ENCODE results near the gene PTPRD.

The PTPRD gene

DNA sequence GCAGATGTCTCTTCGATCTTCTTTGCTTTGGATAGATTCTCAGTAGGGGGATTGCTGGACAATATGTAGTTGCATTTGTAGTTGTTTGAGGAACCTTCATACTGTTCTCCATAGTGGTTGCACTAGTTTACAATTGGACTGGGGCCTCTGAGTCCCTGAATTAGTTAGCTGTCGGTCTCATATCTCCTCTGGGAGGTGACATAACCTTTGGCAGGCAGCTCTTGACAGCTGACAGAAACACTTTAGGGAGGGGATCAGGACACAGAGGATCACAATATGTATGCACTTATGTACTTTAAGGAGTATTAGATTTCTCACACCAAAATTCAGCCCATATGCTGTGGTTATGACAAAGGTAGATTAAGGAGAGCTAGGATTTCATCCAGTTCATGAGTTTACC, 1533.3 kb downstream of the PTPRD start:
- no peak overlapping the region for H3K4ac ChIP-seq (ENCODE audit: low read depth, low read length)
- no peak for DNase-seq
- no peaks in the 10 kb centered on the region for H3K4me1 ChIP-seq (ENCODE audit: control insufficient read depth in 1 of 2, insufficient read depth in 2 of 2, low read length in 2 of 2)
- H2BK5ac ChIP-seq (ENCODE audit: low read depth, low read length, poor library complexity), result no peak overlapping the region
- no peaks in the 10 kb centered on the region for H3K9me3 ChIP-seq (ENCODE audit: insufficient read depth, low read depth, low read length)
- H2AFZ ChIP-seq (ENCODE audit: insufficient read depth, low read length, poor library complexity), result no peak overlapping the region
- no peak overlapping the region for H2AK5ac ChIP-seq (ENCODE audit: low read length)
- no peak overlapping the region for H3K18ac ChIP-seq (ENCODE audit: low read length)
- H4K8ac ChIP-seq (ENCODE audit: low read depth, low read length), result no peak overlapping the region
- WGBS (ENCODE audit: extremely low coverage, insufficient coverage, insufficient read length), result no CpG with 5 or more reads among the region's 2 CpGs
- H4K12ac ChIP-seq (ENCODE audit: low read depth, low read length), result no peak overlapping the region
- H3K27me3 ChIP-seq (ENCODE audit: insufficient read depth, low read length), result no peaks in the 10 kb centered on the region
- no peaks in the 10 kb centered on the region for H3K79me2 ChIP-seq (ENCODE audit: control insufficient read depth, insufficient read depth, low read length, poor library complexity)
- H3K23ac ChIP-seq (ENCODE audit: low read length), result no peak overlapping the region
- no peaks in the 10 kb centered on the region for H3K79me1 ChIP-seq (ENCODE audit: low read length)
- H3K4me3 ChIP-seq (ENCODE audit: low read depth, low read length), result no peak overlapping the region
- H3K27ac ChIP-seq (ENCODE audit: low read depth, low read length), result no peak overlapping the region
- no peaks in the 10 kb centered on the region for H3K36me3 ChIP-seq (ENCODE audit: control insufficient read depth in 1 of 2, insufficient read depth in 2 of 2, low read length in 2 of 2)
- no peak overlapping the region for H4K91ac ChIP-seq (ENCODE audit: low read depth, low read length)
- H3K14ac ChIP-seq (ENCODE audit: low read length), result no peak overlapping the region
- H3K4me2 ChIP-seq (ENCODE audit: low read length), result no peak overlapping the region
- H3K9ac ChIP-seq (ENCODE audit: low read length), result no peak overlapping the region
- no peak overlapping the region for H2BK12ac ChIP-seq (ENCODE audit: low read length)
- no peak overlapping the region for H2BK120ac ChIP-seq (ENCODE audit: insufficient read depth, low read length, poor library complexity)

DNA sequence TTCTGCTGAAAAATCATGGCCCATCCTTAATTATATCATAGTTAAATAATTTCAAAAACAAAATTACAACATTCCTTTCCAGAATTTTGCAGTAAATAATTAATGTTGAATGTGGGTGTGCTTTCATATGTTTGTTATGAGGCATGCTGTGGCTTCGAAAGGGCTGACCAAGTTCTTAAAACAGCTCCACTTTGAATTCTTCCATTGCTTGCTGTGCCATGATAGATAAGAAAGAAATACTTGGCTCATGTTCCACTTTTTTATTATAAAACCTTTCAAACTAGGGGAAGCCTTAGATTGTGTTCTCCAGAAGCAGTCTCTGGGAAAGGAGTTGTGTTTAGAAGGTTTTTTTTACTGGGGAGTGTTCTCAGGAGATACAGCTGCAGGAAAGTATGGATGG, 1534.5 kb downstream of the PTPRD start:
- Histone ChIP-seq H4K8ac (ENCODE audit: low read depth, low read length) (no peak overlapping the region), H2AFZ (ENCODE audit: insufficient read depth, low read length, poor library complexity) (no peak overlapping the region), H3K4ac (ENCODE audit: low read depth, low read length) (no peak overlapping the region), H4K91ac (ENCODE audit: low read depth, low read length) (no peak overlapping the region), H3K23ac (ENCODE audit: low read length) (no peak overlapping the region), H3K27ac (ENCODE audit: low read depth, low read length) (no peak overlapping the region), H3K4me2 (ENCODE audit: low read length) (no peak overlapping the region), H3K18ac (ENCODE audit: low read length) (no peak overlapping the region), H3K4me1 (ENCODE audit: control insufficient read depth in 1 of 2, insufficient read depth in 2 of 2, low read length in 2 of 2) (no peaks in the 10 kb centered on the region), H3K4me3 (ENCODE audit: low read depth, low read length) (no peak overlapping the region), H3K36me3 (ENCODE audit: control insufficient read depth in 1 of 2, insufficient read depth in 2 of 2, low read length in 2 of 2) (no peaks in the 10 kb centered on the region), H4K12ac (ENCODE audit: low read depth, low read length) (no peak overlapping the region), H2BK5ac (ENCODE audit: low read depth, low read length, poor library complexity) (no peak overlapping the region), H3K79me2 (ENCODE audit: control insufficient read depth, insufficient read depth, low read length, poor library complexity) (no peaks in the 10 kb centered on the region), H2BK12ac (ENCODE audit: low read length) (no peak overlapping the region), H3K79me1 (ENCODE audit: low read length) (no peaks in the 10 kb centered on the region), H3K9ac (ENCODE audit: low read length) (no peak overlapping the region), H3K14ac (ENCODE audit: low read length) (no peak overlapping the region), H2AK5ac (ENCODE audit: low read length) (no peak overlapping the region), H3K27me3 (ENCODE audit: insufficient read depth, low read length) (no peaks in the 10 kb centered on the region), H2BK120ac (ENCODE audit: insufficient read depth, low read length, poor library complexity) (no peak overlapping the region), H3K9me3 (ENCODE audit: insufficient read depth, low read depth, low read length) (no peaks in the 10 kb centered on the region)
- DNase-seq, result no peak
- WGBS (ENCODE audit: extremely low coverage, insufficient coverage, insufficient read length), result no CpG with 5 or more reads among the region's 1 CpG

DNA sequence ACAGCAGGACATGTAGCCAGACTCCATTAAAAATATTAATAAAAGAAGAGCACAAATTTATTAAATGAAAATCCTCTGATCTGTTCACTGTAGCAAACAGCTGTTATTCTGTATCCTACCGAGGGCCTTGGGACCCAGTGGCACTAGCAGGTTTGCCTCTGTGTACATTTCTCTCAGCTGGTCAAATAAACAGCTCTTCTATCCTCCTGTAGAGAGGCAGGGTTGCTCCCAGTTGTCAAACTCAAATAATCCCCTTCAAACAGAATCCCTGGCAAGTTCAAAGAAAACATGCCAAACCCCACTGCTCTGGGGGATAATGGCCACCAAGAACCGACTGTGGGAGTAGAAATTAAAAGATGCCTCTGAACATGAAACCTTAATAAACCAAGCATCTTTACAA, 1551.2 kb downstream of the PTPRD start:
- no peak overlapping the region for H3K4ac ChIP-seq (ENCODE audit: low read depth, low read length)
- H2AFZ ChIP-seq (ENCODE audit: insufficient read depth, low read length, poor library complexity), result no peak overlapping the region
- H3K4me3 ChIP-seq (ENCODE audit: low read depth, low read length), result no peak overlapping the region
- no CpG with 5 or more reads among the region's 2 CpGs for WGBS (ENCODE audit: extremely low coverage, insufficient coverage, insufficient read length)
- H2BK12ac ChIP-seq (ENCODE audit: low read length), result no peak overlapping the region
- H4K12ac ChIP-seq (ENCODE audit: low read depth, low read length), result no peak overlapping the region
- no peaks in the 10 kb centered on the region for H3K4me1 ChIP-seq (ENCODE audit: control insufficient read depth in 1 of 2, insufficient read depth in 2 of 2, low read length in 2 of 2)
- no peak overlapping the region for H2AK5ac ChIP-seq (ENCODE audit: low read length)
- H3K79me1 ChIP-seq (ENCODE audit: low read length), result no peaks in the 10 kb centered on the region
- H3K18ac ChIP-seq (ENCODE audit: low read length), result no peak overlapping the region
- no peak overlapping the region for H2BK5ac ChIP-seq (ENCODE audit: low read depth, low read length, poor library complexity)
- H4K8ac ChIP-seq (ENCODE audit: low read depth, low read length), result no peak overlapping the region
- H3K27me3 ChIP-seq (ENCODE audit: insufficient read depth, low read length), result no peaks in the 10 kb centered on the region
- H3K36me3 ChIP-seq (ENCODE audit: control insufficient read depth in 1 of 2, insufficient read depth in 2 of 2, low read length in 2 of 2), result no peaks in the 10 kb centered on the region
- no peak overlapping the region for H3K27ac ChIP-seq (ENCODE audit: low read depth, low read length)
- no peaks in the 10 kb centered on the region for H3K9me3 ChIP-seq (ENCODE audit: insufficient read depth, low read depth, low read length)
- no peak overlapping the region for H4K91ac ChIP-seq (ENCODE audit: low read depth, low read length)
- no peak overlapping the region for H3K23ac ChIP-seq (ENCODE audit: low read length)
- no peak overlapping the region for H3K9ac ChIP-seq (ENCODE audit: low read length)
- H3K79me2 ChIP-seq (ENCODE audit: control insufficient read depth, insufficient read depth, low read length, poor library complexity), result no peaks in the 10 kb centered on the region
- no peak for DNase-seq
- no peak overlapping the region for H3K4me2 ChIP-seq (ENCODE audit: low read length)
- H2BK120ac ChIP-seq (ENCODE audit: insufficient read depth, low read length, poor library complexity), result no peak overlapping the region
- no peak overlapping the region for H3K14ac ChIP-seq (ENCODE audit: low read length)

DNA sequence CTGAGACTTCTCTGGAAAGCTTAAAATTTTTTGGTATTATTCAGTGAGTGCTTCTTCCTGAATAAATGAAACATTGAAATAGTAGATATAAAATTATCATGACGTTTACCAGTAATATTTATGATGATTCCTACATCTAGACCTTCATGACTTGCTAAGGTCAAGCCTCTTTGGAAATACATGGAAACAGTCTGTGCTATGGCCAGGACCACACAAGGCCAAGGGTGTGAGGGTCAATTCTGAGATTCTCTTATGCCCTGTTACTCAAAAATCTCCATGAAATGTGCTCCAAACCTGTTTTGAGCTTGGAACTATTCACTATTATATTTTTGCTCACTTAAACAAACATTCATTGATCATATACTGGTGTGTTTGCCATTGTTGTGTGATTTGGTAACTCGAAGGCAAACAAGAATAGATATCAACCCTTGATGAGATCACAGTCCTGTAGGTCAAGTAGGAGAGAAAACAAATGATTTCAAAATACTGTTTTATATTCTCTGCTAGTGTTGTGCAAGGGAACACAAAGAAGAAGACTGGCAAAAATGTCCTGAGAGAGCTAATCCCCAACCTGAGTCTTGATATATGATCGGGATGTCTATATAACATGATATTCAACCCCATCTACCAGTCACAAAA, 1558.3 kb downstream of the PTPRD start:
- Histone ChIP-seq H3K14ac (ENCODE audit: low read length) (no peak overlapping the region), H3K18ac (ENCODE audit: low read length) (no peak overlapping the region), H3K36me3 (ENCODE audit: control insufficient read depth in 1 of 2, insufficient read depth in 2 of 2, low read length in 2 of 2) (no peaks in the 10 kb centered on the region), H3K9me3 (ENCODE audit: insufficient read depth, low read depth, low read length) (no peaks in the 10 kb centered on the region), H2BK5ac (ENCODE audit: low read depth, low read length, poor library complexity) (no peak overlapping the region), H3K4ac (ENCODE audit: low read depth, low read length) (no peak overlapping the region), H3K27ac (ENCODE audit: low read depth, low read length) (no peak overlapping the region), H2AK5ac (ENCODE audit: low read length) (no peak overlapping the region), H3K4me2 (ENCODE audit: low read length) (no peak overlapping the region), H3K27me3 (ENCODE audit: insufficient read depth, low read length) (no peaks in the 10 kb centered on the region), H3K4me3 (ENCODE audit: low read depth, low read length) (no peak overlapping the region), H2BK120ac (ENCODE audit: insufficient read depth, low read length, poor library complexity) (no peak overlapping the region), H3K79me2 (ENCODE audit: control insufficient read depth, insufficient read depth, low read length, poor library complexity) (no peaks in the 10 kb centered on the region), H2BK12ac (ENCODE audit: low read length) (no peak overlapping the region), H4K8ac (ENCODE audit: low read depth, low read length) (no peak overlapping the region), H4K12ac (ENCODE audit: low read depth, low read length) (no peak overlapping the region), H3K4me1 (ENCODE audit: control insufficient read depth in 1 of 2, insufficient read depth in 2 of 2, low read length in 2 of 2) (no peaks in the 10 kb centered on the region), H3K23ac (ENCODE audit: low read length) (no peak overlapping the region), H2AFZ (ENCODE audit: insufficient read depth, low read length, poor library complexity) (no peak overlapping the region), H3K79me1 (ENCODE audit: low read length) (no peaks in the 10 kb centered on the region), H4K91ac (ENCODE audit: low read depth, low read length) (no peak overlapping the region), H3K9ac (ENCODE audit: low read length) (no peak overlapping the region)
- no peak for DNase-seq
- no CpG with 5 or more reads among the region's 3 CpGs for WGBS (ENCODE audit: extremely low coverage, insufficient coverage, insufficient read length)
